ENCODE measurements around the gene SDCCAG8.

DNA sequence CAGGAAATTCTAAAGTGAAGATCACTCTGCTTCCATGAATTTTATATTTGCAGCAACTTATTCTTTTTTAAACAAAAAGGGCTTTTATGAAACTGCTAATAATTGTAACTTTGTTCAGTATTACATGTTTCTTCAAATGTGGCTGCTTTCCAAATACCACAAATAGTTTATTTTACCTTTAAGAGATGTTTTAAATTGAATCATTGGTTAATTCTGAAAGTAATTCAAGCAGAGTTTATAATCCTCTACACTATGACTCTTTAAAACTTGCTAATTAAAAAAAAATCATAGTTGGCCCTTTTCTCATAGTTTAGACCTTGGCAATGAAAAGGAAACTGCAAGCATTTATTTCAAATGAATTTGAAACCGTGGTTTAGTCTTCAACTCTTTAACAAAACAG, 59.6 kb downstream of the SDCCAG8 start:
- TF ChIP-seq CTCF (IDR thresholded peaks at IDR 0.05; ENCODE audit: low read depth, low read length), result no peak
- TF ChIP-seq, protein P1, sequence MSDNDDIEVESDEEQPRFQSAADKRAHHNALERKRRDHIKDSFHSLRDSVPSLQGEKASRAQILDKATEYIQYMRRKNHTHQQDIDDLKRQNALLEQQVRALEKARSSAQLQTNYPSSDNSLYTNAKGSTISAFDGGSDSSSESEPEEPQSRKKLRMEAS (IDR thresholded peaks at IDR 0.05; ENCODE audit: low read depth, low read length), result no peak
